ENCODE data around the gene CCL2. TPM values are rescaled to one million over a fixed set of nuclear protein-coding genes. Genes with fewer than 3 reads are reported as not detected.

CCL2 gene
- total and polyA plus RNA-seq, 2 donors (not counting 1 experiment from before 2014, with no cell fraction given): 4.4 TPM; not detected in 1

- no peak for ATAC-seq (ENCODE audit: low read depth)
- CTCF ChIA-PET: no interaction called here
- Histone ChIP-seq H3K4me3 (ENCODE audit: control extremely low read depth in 1 of 5, extremely low read depth in 1 of 5, insufficient read depth in 1 of 5, low read depth in 2 of 5, low read length in 4 of 5) (no peak overlapping the region), H3K4me2 (replicated peaks; ENCODE audit: low read depth, low read length, poor library complexity, severe bottlenecking) (no peak overlapping the region), H3K4me1 (ENCODE audit: control insufficient read depth in 2 of 2, insufficient read depth in 2 of 2, low read length in 2 of 2) (peaks cover 37 to 38% of the 10 kb centered on the region in 2 donors), H3K9ac (ENCODE audit: low read length) (no peak overlapping the region), H3K36me3 (replicated peaks in 1 of 2; ENCODE audit: control extremely low read depth in 1 of 2, control insufficient read depth in 1 of 2, extremely low read depth in 1 of 2, insufficient read depth in 2 of 2, low read length in 1 of 2) (no peaks in the 10 kb centered on the region), H4K20me1 (ENCODE audit: control insufficient read depth, insufficient read depth, low read length, poor library complexity, severe bottlenecking) (no peaks in the 10 kb centered on the region), H3K79me2 (ENCODE audit: control insufficient read depth, insufficient read depth, low read length) (no peaks in the 10 kb centered on the region), H2AFZ (ENCODE audit: insufficient read depth, low read depth, low read length, poor library complexity, severe bottlenecking) (no peak overlapping the region), H3K27me3 (replicated peaks in 1 of 4; ENCODE audit: control extremely low read depth in 1 of 4, control insufficient read depth in 3 of 4, insufficient read depth in 4 of 4, low read length in 3 of 4) (peaks cover 0 to 3% (median 0%) of the 10 kb centered on the region in 4 experiments), H3K27ac (ENCODE audit: low read length in 2 of 2) (no peak overlapping the region), H3K9me3 (ENCODE audit: control extremely low read depth in 1 of 3, control insufficient read depth in 2 of 3, insufficient read depth in 1 of 3, low read length in 2 of 3) (no peaks in the 10 kb centered on the region)
- no peak overlapping the region for H3K4me3 Mint-ChIP-seq
- H3K27ac Mint-ChIP-seq: no peak overlapping the region
- no peak for TF ChIP-seq EZH2 (IDR thresholded peaks at IDR 0.05; ENCODE audit: borderline replicate concordance, insufficient read depth, low read depth, low read length, poor library complexity, severe bottlenecking)
- TF ChIP-seq, protein P1, sequence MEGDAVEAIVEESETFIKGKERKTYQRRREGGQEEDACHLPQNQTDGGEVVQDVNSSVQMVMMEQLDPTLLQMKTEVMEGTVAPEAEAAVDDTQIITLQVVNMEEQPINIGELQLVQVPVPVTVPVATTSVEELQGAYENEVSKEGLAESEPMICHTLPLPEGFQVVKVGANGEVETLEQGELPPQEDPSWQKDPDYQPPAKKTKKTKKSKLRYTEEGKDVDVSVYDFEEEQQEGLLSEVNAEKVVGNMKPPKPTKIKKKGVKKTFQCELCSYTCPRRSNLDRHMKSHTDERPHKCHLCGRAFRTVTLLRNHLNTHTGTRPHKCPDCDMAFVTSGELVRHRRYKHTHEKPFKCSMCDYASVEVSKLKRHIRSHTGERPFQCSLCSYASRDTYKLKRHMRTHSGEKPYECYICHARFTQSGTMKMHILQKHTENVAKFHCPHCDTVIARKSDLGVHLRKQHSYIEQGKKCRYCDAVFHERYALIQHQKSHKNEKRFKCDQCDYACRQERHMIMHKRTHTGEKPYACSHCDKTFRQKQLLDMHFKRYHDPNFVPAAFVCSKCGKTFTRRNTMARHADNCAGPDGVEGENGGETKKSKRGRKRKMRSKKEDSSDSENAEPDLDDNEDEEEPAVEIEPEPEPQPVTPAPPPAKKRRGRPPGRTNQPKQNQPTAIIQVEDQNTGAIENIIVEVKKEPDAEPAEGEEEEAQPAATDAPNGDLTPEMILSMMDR (IDR thresholded peaks at IDR 0.05): no peak
- peaks cover 14% of the 10 kb centered on the region for H3K27me3 Mint-ChIP-seq
- peak; percentile 18 for DNase-seq
- H3K4me1 Mint-ChIP-seq: peaks cover 19% of the 10 kb centered on the region
- no CpG with 5 or more reads among the region's 1 CpG for WGBS (ENCODE audit: insufficient coverage)
- H3K9me3 Mint-ChIP-seq (ENCODE audit: insufficient read depth): no peaks in the 10 kb centered on the region
- intact Hi-C loops (cut with micrococcal nuclease): no loop called here
- POLR2A ChIA-PET: no interaction called here
These were observed 8.6 kb upstream of the CCL2 start for GRCh38 chr17:34246446-34246845.

- Mint-ChIP-seq H3K4me1 (peaks cover 20% of the 10 kb centered on the region), H3K9me3 (ENCODE audit: insufficient read depth) (no peaks in the 10 kb centered on the region), H3K27me3 (peaks cover 14% of the 10 kb centered on the region), H3K4me3 (no peak overlapping the region), H3K27ac (no peak overlapping the region)
- ChIA-PET CTCF (no interaction called here), POLR2A (no interaction called here)
- no peak overlapping the region for H3K4me3 ChIP-seq (ENCODE audit: control extremely low read depth in 1 of 5, extremely low read depth in 1 of 5, insufficient read depth in 1 of 5, low read depth in 2 of 5, low read length in 4 of 5)
- H3K4me1 ChIP-seq (ENCODE audit: control insufficient read depth in 2 of 2, insufficient read depth in 2 of 2, low read length in 2 of 2): peaks cover 38 to 39% of the 10 kb centered on the region in 2 donors
- no peaks in the 10 kb centered on the region for H3K9me3 ChIP-seq (ENCODE audit: control extremely low read depth in 1 of 3, control insufficient read depth in 2 of 3, insufficient read depth in 1 of 3, low read length in 2 of 3)
- no peaks in the 10 kb centered on the region for H3K36me3 ChIP-seq (replicated peaks in 1 of 2; ENCODE audit: control extremely low read depth in 1 of 2, control insufficient read depth in 1 of 2, extremely low read depth in 1 of 2, insufficient read depth in 2 of 2, low read length in 1 of 2)
- H3K9ac ChIP-seq (ENCODE audit: low read length): no peak overlapping the region
- H3K79me2 ChIP-seq (ENCODE audit: control insufficient read depth, insufficient read depth, low read length): no peaks in the 10 kb centered on the region
- intact Hi-C loops (cut with micrococcal nuclease): no loop called here
- peaks cover 0 to 3% (median 0%) of the 10 kb centered on the region in 4 experiments for H3K27me3 ChIP-seq (replicated peaks in 1 of 4; ENCODE audit: control extremely low read depth in 1 of 4, control insufficient read depth in 3 of 4, insufficient read depth in 4 of 4, low read length in 3 of 4)
- ATAC-seq (ENCODE audit: low read depth) (no peak), DNase-seq (no peak)
- WGBS (ENCODE audit: insufficient coverage): 40% methylated on average over 1 of the region's 3 CpGs
- TF ChIP-seq, protein P1 (IDR thresholded peaks at IDR 0.05): no peak
- no peak for TF ChIP-seq EZH2 (IDR thresholded peaks at IDR 0.05; ENCODE audit: borderline replicate concordance, insufficient read depth, low read depth, low read length, poor library complexity, severe bottlenecking)
- no peak overlapping the region for H3K27ac ChIP-seq (ENCODE audit: low read length in 2 of 2)
- no peak overlapping the region for H2AFZ ChIP-seq (ENCODE audit: insufficient read depth, low read depth, low read length, poor library complexity, severe bottlenecking)
- H4K20me1 ChIP-seq (ENCODE audit: control insufficient read depth, insufficient read depth, low read length, poor library complexity, severe bottlenecking): no peaks in the 10 kb centered on the region
- no peak overlapping the region for H3K4me2 ChIP-seq (replicated peaks; ENCODE audit: low read depth, low read length, poor library complexity, severe bottlenecking)
These were observed 8.2 kb upstream of the CCL2 start for GRCh38 chr17:34246881-34247280.

Data from B cell (primary cell).